GM18519 (cell line): ENCODE measurements around the gene IGFALS.

ENCODE experiments used
- ATAC-seq: cut with Tn5 transposase; IDR thresholded peaks from one replicate; pipeline ENCODE4 v1.9.1; 2021; ENCODE audit warnings: mild to moderate bottlenecking, moderate library complexity; ENCODE audit not compliant: unreplicated experiment, low FRiP score

The IGFALS gene

GRCh38 chr16:1778200-1779179 is 15.0 kb downstream of the IGFALS start:
- no peak for ATAC-seq

DNA sequence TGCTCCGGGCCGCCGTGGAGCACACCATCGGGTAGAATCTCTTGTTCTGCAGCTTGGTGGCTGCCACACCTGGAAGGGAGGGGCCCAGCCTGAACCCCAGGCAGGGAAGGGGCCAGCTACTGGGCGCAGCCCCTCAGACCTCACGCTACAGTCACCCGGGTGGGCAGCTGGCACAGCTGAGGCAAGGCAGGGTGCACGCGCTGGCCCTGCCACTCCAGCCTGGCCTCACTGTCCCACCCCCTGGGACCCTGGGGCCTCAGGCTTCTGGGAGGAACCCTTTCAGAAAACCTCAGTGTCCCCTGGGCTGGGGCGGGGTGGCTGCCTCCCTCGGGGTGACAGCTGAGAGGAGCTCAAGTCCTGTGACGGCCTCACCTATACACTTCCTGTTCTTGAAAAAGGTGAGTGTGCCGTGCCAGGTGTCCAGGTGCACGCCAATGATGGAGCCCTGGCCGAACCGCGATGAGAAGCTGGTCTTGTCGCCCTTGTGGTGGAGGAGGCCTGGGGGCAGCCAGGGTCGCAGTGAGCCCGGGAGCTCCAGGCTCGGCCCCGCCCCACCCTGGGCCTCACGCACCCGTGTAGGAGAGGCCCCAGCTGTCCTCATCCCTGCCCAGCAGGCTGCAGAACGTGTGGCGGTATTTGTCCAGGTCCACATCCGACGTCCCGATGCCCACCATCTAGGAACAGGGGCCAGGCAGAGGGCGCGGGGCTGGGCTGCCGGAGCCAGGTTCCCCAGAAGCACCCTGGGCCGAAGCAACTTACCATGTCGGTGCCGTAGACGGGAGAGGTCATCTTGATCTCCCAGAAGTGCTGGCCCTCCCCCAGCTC is 15.9 kb downstream of the IGFALS start:
- ATAC-seq, result no peak

DNA sequence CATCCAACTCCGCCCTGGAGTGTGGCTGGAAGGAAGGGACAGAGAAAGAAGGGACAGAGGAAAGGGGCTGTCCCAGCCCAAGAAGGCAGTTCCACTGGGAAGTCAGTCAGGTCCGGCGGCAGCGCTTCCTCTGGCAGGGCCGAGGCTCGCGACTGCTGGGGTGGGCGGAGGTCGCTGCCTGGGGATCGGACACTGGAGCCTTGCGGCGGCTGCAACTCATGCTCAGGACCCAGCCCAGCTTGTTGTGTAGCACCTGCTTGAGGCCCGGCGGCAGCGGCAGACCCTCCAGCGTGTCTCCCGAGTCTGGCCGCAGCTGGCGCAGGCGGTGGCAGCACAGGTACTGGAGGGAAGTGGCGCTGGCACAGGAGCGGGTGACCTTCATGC is 16.5 kb downstream of the IGFALS start:
- ATAC-seq, result no peak

DNA sequence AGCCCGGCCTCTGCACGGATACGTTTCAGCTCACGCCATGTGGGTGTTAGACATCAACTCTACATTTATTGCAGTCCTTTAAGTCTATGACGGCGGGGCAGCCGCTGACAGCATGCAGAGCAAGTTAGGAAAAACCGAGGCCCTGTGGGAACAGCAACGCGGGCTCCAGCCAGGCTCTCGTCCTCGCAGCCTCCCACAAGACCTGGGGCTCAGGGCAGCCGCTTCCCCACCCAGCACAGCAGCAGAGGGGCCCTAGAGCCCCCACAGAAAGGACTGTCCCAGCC is 16.9 kb downstream of the IGFALS start:
- no peak for ATAC-seq

GRCh38 chr16:1775846-1776671 is 17.4 kb downstream of the IGFALS start:
- ATAC-seq, result no peak

DNA sequence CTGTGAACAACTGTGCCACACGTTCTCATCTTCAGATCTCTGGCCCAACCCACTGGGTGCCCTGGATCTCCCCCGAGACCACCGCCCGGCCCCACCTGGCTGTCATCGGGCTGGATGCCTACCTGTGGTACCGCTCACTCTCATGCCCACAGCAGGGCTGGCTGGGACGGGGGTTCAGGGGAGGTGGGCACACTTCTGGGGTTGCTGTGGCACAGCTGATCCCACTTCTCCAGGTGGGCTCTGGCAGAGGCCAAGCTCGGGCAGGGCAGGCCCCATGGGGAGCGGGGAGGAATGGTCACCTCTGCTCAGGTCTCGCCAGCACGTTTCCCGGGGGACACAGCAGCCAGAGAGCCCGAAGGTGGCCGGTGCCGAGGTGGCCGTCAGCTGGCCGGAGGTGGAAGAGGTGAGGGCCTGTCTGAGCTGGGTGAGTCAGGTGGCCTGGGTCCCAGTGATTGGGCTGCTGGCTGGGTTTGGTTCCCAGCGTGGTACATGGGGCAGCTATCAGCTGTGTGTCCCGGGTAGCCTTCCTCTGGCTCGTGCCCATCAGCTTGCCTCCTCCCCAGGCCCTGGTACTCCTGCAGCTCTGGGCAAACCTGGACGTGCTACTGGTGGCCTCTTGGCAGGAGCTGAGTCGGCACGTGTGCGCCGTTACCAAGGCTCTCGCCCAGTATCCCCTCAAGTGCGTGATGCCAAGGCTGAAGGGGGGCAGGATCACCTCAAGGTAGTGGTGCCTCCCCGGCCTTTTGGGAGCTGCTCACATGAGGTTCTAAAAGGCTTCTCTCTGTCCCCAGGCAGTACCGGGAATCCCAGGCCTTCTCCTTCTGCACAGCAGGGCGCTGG is 18.3 kb downstream of the IGFALS start:
- no peak for ATAC-seq

GRCh38 chr16:1774448-1774780 is 19.1 kb downstream of the IGFALS start:
- ATAC-seq, result no peak

DNA sequence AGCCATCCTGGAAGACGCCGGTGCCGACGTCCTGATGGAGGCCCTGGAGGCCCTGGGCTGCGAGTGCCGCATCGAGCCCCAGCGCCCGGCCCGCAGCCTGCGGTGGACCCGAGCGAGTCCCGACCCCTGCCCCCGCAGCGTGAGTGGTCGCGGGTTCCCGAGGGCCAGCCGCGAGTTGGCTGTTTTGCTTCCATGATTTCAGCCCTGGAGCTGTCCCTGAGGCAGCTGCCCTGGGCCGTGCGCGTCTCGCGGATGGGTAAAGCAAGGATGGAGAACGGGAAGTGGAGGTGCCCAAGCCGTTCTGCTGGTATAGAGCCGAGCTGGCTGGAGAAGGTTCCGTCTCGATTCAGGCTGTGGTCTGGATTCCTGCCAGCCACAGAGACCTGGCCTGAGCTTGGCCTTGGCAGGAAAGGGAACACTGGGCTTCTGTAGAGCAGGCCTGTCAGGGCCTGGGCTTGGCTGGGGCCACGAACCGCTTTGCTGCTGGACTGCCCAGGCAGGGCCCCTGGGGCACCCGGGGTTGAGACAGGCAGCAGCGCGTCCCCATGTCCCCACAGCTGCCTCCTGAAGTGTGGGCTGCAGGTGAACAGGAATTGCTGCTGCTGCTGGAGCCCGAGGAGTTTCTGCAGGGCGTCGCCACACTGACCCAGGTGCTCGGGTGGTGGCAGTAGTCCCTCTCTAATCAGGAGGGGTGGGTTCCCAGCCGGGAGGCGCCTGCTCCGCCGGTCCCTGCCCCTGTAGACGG is 19.6 kb downstream of the IGFALS start:
- no peak for ATAC-seq

GRCh38 chr16:1772908-1773702 is 20.4 kb downstream of the IGFALS start, which contains the start of gene MRPS34:
TSS of gene MRPS34 (minus strand) at chr16:1773134. CDS start at chr16:1773119, 15 bp downstream.
- no peak for ATAC-seq

DNA sequence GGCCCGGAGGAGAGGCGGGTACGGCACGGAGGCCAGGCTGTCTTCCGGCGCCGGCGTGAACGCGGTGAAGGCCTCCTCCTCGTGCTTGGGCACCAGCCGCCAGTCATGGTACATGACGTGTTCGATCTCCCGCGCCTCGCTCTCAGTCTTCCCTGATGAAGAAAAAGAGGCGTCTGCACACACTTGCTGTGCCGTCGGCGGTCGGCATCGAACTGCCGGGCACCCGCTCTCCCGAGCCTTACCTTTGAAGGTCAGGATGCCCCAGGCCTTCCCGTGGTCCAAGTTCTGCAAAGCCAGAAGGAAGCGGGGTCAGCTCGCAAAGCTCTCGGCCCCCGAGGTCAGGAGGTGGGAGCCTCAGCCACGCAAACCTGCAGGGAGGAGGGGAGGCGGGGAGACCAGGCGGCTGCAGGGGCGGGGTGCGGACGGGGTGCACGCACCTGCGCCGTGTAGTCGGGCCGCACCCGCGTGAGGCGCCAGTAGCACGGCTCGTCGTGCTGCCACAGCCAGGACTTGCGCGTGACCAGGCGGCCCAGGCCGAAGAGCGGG is 21.1 kb downstream of the IGFALS start, which contains the start of gene EME2:
EME2 (plus strand) TSS at position 449 of the 546 bp plus-strand sequence. CDS start 418 bp downstream, outside the sequence.
- ATAC-seq, result no peak

DNA sequence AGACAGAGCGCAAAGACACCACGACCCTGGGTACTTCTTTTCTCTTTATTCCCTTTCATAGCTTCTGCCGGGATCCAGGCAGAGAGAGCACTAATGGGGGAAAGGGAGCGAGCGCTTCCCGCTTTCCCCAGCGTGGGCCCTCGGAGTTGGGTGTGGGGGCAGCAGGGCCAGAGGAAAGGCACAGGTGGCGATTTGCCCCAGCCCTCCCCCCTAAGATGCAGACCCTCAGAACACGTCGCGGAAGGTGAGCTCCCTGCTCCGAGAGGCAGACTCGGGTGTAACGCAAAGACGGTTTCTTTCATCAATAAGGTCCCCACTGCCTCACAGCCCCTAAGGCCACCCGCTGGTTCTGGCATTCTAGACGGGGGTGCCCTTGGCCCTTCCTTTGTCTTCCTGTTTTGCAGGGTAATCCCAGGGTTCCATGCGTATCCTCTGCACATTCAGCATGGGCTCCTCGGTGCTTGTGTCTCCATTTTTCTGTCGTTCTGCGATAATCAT is 21.6 kb downstream of the IGFALS start:
- ATAC-seq, result no peak

DNA sequence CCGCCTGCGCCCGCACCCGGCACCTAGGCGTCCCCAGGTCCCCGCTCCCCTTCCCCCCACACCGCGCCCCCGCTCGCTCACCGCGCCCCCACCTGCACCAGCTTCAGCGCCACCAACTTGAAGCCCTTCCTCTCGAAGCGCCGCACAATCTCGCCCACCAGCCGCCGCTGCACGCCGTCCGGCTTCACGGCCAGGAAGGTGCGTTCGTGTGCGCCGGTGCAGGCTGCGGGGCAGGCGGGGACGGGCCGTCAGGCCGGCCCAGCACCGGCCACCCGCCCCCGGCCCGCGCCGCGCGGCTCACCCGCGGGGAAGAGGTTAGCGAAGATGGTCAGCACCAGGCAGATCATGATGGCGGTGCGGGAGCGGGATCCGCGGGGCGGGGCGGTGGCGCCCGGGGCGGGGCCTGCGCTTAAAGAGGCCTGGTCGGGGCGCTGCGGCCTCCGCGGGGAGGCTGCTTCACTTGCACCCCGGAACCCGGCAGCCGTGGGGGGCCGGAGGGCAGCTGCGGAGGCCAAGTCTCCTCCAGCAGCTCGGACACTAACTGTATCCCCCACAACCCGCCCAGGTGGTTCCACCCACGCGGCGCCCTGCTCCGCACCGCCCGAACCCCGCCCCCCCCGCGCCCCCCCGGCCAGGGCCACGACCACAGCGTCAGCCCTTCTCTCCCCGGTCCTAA is 22.2 kb downstream of the IGFALS start, which contains the start of gene NME3:
NME3 (minus strand) TSS at position 356 of the 676 bp plus-strand sequence; CDS start at position 347, 9 bp downstream.
- no peak for ATAC-seq

DNA sequence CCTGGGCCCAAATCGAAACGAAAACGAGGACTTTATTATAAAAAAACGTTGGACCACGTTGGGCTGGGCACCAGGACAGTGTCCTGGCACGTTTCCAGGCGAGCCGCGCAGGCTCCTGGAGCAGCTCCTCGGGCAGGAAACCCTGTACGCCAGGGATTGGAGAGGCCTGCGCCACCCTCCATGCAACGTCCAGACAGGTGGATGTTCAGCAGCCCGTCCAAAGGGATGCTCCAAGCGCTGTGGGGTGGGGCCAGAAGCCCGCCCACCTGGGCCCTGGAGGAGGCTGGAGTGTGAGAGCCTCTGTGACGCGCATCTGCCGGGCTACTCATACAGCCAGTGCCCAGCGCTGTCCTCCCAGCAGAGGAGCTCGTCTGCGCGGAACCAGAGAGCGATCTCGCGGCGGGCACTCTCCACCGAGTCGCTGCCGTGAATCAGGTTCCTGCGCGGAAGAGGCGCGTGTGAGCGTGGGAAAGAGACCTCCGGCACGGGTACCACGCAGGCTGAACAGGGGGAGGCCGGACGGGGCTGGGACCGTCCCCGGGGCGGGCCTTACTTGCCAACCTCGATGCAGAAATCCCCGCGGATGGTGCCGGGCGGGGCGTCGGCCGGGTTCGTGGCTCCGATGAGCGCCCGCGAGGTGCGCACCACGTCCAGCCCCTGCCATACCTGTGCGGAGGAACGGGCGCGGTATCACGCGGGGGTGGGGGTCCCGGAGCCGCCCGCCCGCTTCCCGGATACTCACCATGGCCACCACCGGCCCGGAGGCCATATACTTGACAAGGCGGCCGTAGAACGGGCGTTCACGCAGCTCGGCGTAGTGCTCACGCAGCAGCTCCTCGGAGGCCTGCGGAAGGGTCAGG is 22.9 kb downstream of the IGFALS start:
- no peak for ATAC-seq

DNA sequence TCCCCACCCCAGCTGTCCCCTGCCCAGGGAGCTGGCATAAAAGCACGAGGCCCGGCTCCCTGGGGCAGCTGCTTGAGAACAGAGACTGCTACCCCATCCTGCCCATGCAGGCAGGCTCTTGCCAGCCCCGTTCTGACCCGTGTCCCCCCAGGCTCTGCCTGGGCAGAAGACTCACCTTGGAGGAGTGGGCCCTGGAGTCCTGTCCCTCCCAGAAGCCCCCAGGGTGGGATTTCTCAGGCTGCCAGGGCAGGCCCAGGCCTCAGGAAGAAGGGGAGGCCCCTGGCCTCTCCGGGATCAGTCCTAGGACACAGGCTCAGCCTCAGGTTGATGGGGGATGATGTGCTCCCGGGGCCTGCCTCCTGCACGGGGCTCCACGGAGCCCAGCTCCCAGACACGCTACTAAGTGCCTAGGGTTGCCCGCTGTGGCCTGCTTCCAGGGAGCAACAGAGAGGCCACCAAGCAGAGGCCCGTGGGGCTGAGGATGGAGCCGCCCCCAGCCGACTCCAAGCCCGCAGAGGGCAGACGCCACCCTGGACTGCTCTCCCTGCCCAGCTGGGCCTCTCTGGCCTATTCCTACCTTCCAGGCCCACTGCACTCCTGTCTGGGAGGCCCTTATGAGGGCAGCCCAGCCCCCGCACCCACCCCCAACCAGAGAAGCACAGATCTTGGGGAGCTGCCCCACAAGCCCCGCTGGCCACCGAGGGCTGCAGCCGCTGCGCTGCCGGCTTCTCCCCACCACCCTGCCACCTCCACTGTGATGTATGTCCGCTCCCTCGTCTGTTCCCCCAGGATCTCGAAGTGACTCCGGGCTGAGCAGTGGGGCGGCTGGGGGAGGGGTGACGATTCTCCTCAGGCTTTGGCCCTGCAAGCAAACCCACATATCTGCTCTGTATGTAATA is 23.9 kb downstream of the IGFALS start:
- no peak for ATAC-seq

GRCh38 chr16:1768767-1769401 is 24.6 kb downstream of the IGFALS start:
- ATAC-seq, result no peak
